DND-41 (cell line): ENCODE data around the gene RAB7A.

Experiments
- EZH2 ChIP-seq: IDR thresholded peaks from 3 replicates; pipeline ENCODE4 v1.6.1; 2012; ENCODE audit warnings: borderline replicate concordance, low read depth, mild to moderate bottlenecking, moderate library complexity, low read length, inconsistent platforms; ENCODE audit not compliant: severe bottlenecking
- TF ChIP-seq, protein P1 (sequence below): IDR thresholded peaks from 2 replicates; pipeline ENCODE4 v1.5.1; 2012; ENCODE audit warnings: borderline replicate concordance, low read length, moderate library complexity, mild to moderate bottlenecking; ENCODE audit not compliant: poor library complexity, severe bottlenecking; ENCODE audit errors: extremely low read depth

DNA sequence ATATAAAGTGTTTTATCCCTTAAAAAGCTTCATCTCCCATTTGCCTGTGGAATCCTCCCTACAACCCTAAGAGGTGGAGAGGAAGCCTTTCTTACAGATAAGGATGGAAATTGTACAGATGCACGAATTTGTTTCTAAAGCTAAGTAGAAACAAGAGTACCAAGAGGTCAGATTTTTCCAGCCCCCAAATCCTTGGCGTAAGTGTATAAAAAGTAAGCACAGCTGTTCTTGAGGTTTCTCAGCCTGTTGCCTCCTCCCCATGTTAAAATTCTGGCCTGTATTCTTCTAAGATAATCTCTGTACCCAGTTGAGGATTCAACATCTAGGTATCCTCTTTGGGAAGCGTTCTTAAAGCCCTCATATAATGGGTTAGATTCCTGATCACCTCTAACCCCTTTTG is 34.9 kb downstream of the RAB7A start:
- TF ChIP-seq EZH2: no peak
- TF ChIP-seq, protein P1, sequence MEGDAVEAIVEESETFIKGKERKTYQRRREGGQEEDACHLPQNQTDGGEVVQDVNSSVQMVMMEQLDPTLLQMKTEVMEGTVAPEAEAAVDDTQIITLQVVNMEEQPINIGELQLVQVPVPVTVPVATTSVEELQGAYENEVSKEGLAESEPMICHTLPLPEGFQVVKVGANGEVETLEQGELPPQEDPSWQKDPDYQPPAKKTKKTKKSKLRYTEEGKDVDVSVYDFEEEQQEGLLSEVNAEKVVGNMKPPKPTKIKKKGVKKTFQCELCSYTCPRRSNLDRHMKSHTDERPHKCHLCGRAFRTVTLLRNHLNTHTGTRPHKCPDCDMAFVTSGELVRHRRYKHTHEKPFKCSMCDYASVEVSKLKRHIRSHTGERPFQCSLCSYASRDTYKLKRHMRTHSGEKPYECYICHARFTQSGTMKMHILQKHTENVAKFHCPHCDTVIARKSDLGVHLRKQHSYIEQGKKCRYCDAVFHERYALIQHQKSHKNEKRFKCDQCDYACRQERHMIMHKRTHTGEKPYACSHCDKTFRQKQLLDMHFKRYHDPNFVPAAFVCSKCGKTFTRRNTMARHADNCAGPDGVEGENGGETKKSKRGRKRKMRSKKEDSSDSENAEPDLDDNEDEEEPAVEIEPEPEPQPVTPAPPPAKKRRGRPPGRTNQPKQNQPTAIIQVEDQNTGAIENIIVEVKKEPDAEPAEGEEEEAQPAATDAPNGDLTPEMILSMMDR: no peak
